Right atrium auricular region (tissue), 2 donors: ENCODE data around the gene CREBBP. TPM values are rescaled to one million over a fixed set of nuclear protein-coding genes. Genes with fewer than 3 reads are reported as not detected.

Experiments
- DNase-seq: peaks from one replicate; pipeline ENCODE4 v3.0.0-alpha.2; 2019; ENCODE audit warnings: low spot score
- H3K27ac ChIP-seq, 2 donors: fragments of 200-600 bp; sonication (generic); 1 replicate in 1 of 2; 2 replicates in 1 of 2; pipeline ENCODE4 v1.5.1; 2016 to 2019
- H3K27me3 ChIP-seq, 2 donors: fragments of 200-600 bp; sonication (generic); one replicate each; pipeline versions ENCODE4 v1.5.1 to v1.6.0; 2017 to 2019
- H3K36me3 ChIP-seq: fragments of 200-600 bp; sonication (generic); one replicate; pipeline ENCODE4 v1.5.1; 2016
- H3K4me1 ChIP-seq, 2 donors: fragments of 200-600 bp; sonication (generic); one replicate each; pipeline versions ENCODE4 v1.5.1 to v1.6.0; 2017 to 2019
- H3K4me3 ChIP-seq, 2 donors: fragments of 200-600 bp; sonication (generic); 1 replicate in 1 of 2; 2 replicates in 1 of 2; pipeline ENCODE4 v1.5.1; 2017 to 2019; ENCODE audit warnings: mild to moderate bottlenecking in 1 of 2, moderate library complexity in 1 of 2
- H3K9me3 ChIP-seq, 2 donors: fragments of 200-600 bp; sonication (generic); one replicate each; pipeline ENCODE4 v1.5.1; 2019
- CTCF ChIP-seq, 2 donors: fragments of 200-600 bp; sonication (generic); IDR thresholded peaks; one replicate each; pipeline ENCODE4 v1.5.1; 2019; ENCODE audit warnings: antibody characterized with exemption in 2 of 2
- total RNA-seq, 2 donors: library from RNA; depleted of rRNA; stranded (reverse); fragments of >200 nt; gene quantifications; one replicate each; pipeline ENCODE4 v1.1.0, GENCODE V29; 2016

Gene CREBBP
- total RNA-seq, 2 donors from 2014 or later = 38.3 to 54.3 TPM

- Histone ChIP-seq H3K4me3 (no peak overlapping the region), H3K9me3 (no peaks in the 10 kb centered on the region), H3K27me3 (no peaks in the 10 kb centered on the region), H3K27ac (no peak overlapping the region), H3K4me1 (peaks cover 0 to 48% of the 10 kb centered on the region in 2 donors), H3K36me3 (peaks cover 13% of the 10 kb centered on the region)
- TF ChIP-seq CTCF (IDR thresholded peaks at IDR 0.05) = no peak
- no peak for DNase-seq
Measured at GRCh38 chr16:3849751-3850543, 30.6 kb downstream of the CREBBP start.

GRCh38 chr16:3846595-3847091 lies 33.9 kb downstream of the CREBBP start:
- no peak for TF ChIP-seq CTCF (IDR thresholded peaks at IDR 0.05)
- H3K27me3 ChIP-seq = no peaks in the 10 kb centered on the region
- peaks cover 13% of the 10 kb centered on the region for H3K36me3 ChIP-seq
- H3K27ac ChIP-seq = no peak overlapping the region
- no peaks in the 10 kb centered on the region for H3K9me3 ChIP-seq
- no peak for DNase-seq
- H3K4me1 ChIP-seq = peaks cover 0 to 42% of the 10 kb centered on the region in 2 donors
- H3K4me3 ChIP-seq = no peak overlapping the region

- Histone ChIP-seq H3K27ac (no peak overlapping the region), H3K9me3 (no peaks in the 10 kb centered on the region), H3K4me1 (peaks cover 0 to 47% of the 10 kb centered on the region in 2 donors), H3K36me3 (peaks cover 13% of the 10 kb centered on the region), H3K27me3 (no peaks in the 10 kb centered on the region), H3K4me3 (no peak overlapping the region)
- no peak for DNase-seq
- no peak for TF ChIP-seq CTCF (IDR thresholded peaks at IDR 0.05)
Measured at GRCh38 chr16:3846087-3846486, 34.4 kb downstream of the CREBBP start.

- Histone ChIP-seq H3K36me3 (no peaks in the 10 kb centered on the region), H3K4me1 (peaks cover 0 to 65% of the 10 kb centered on the region in 2 donors), H3K4me3 (no peak overlapping the region), H3K9me3 (no peaks in the 10 kb centered on the region), H3K27me3 (no peaks in the 10 kb centered on the region), H3K27ac (no peak overlapping the region)
- TF ChIP-seq CTCF (IDR thresholded peaks at IDR 0.05) = no peak
- DNase-seq = no peak
Measured at GRCh38 chr16:3842994-3843393, 37.5 kb downstream of the CREBBP start.

- Histone ChIP-seq H3K27me3 (no peaks in the 10 kb centered on the region), H3K9me3 (no peaks in the 10 kb centered on the region), H3K36me3 (no peaks in the 10 kb centered on the region), H3K27ac (no peak overlapping the region), H3K4me3 (no peak overlapping the region), H3K4me1 (peaks cover 0 to 59% of the 10 kb centered on the region in 2 donors)
- TF ChIP-seq CTCF (IDR thresholded peaks at IDR 0.05) = no peak
- DNase-seq = no peak
Measured at GRCh38 chr16:3841729-3842508, 38.6 kb downstream of the CREBBP start.
